ENCODE results near the gene SUCO.

The SUCO gene

DNA sequence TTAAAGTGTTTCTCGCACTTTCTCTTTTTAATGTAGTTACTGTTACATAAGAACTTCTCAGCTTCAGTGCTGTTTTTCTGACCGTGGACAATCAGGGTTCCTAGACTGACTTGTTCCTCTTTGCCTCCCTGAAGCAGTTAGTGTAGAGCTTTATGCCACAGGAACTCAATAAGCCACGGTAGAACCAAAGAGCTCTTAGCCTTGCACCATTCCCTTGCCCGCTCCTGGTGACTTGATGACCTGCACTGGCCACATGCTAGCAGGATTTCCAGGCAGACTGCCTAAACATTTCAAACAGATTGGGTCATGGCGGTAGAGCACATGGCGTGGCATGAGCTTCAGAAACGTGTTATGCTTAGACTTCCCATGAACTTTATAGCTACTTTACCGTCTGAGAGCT lies 107.2 kb downstream of the SUCO start:
- DNase-seq (ENCODE audit: low spot score) (no peak), FAIRE-seq (no peak)

DNA sequence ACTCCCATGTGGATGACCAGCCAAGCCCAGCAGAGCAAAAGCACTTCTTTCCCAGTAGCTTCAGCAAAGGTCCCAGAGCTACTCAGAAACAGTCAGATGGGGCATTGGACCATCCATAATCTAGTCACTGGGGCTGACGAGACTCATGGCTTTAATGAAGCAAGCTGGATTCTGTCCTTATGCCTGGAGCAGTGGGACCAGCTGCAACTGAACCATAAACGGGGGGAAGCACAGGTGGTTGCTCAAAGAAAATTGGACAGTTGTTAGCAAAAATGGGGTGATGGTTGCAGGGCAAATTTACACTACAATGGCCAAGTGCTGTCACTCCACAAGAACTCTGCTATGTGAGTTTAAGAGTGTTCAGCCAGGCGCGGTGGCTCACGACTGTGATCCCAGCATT lies 108.5 kb downstream of the SUCO start:
- DNase-seq (ENCODE audit: low spot score): no peak
- FAIRE-seq: no peak

DNA sequence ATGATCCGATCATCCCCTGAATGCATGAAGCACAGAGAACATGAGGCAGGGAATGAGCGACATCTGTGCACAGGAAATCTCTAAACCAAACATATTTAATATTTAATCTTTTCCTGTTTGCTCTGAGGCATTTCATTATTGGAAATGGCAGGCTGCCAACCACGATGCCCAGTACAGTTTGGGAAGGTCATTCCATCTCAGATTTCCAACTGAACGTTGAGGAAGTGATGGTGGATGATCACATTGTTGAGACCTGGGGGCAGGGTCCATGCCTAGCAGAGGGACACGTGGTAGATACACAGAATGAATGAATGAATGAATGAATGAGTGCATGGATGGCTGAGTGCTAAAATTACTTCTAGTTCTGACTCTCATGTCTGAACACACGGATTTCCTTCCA lies 110.0 kb downstream of the SUCO start:
- DNase-seq (ENCODE audit: low spot score) (no peak), FAIRE-seq (no peak)

DNA sequence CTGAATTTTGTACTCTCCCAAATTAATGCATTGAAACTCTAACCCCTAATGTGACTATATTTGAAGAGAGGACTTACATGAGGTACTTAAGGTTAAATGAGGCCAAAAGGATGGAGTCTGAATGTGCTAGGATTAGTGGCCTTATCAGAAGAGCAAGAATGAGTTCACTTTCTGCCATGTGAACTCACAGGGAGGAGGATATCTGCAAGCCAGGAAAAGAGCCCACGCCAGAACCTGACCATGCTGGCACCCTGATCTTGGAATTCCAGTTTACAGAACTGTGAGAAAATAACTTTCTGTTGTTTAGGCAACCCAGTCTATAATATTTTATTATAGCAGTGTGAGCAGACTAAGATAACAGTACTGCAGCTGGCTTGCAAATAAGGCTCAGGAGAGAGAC lies 113.7 kb downstream of the SUCO start:
- DNase-seq (ENCODE audit: low spot score): no peak
- FAIRE-seq: no peak

DNA sequence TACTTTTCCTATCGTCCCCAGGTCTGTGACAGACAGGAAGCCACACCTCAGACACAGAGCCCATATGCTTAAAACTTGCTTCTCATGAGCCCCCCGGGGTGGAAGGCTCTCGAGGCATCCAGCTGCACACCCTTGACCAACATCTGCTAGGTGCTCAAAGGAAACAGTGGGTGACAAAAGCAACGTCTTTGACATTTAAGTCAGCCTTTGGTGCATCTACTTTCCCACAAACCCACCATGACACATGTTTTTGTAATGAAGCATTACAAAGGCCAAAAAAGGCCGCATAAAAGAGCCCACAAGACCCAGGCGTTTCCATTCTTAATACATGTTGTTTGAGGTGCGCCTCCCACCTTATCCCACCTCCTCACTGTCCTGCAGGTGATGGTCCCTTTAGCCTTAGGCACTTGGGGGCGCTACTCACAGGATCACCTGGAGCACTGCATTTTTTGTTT lies 114.2 kb downstream of the SUCO start:
- DNase-seq (ENCODE audit: low spot score): no peak
- no peak for FAIRE-seq

DNA sequence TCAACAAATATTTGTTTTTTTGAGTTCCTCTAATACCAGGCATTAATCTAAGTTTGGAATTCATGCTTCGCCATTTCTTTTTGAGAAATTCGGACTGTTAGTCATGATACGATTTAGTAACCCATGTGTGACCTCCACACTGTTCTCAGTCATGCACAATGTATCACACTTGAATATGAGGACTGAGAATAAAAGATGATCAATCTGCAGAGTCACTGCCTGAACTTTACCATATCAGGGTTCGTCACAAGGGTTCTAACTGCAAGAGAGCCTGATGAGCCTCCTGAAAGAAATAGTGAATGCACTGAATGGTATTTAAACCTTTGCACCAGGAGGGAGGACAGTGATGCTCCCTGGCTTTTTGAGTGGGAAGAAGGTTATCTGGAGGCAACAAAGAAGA lies 115.0 kb downstream of the SUCO start:
- FAIRE-seq: no peak

DNA sequence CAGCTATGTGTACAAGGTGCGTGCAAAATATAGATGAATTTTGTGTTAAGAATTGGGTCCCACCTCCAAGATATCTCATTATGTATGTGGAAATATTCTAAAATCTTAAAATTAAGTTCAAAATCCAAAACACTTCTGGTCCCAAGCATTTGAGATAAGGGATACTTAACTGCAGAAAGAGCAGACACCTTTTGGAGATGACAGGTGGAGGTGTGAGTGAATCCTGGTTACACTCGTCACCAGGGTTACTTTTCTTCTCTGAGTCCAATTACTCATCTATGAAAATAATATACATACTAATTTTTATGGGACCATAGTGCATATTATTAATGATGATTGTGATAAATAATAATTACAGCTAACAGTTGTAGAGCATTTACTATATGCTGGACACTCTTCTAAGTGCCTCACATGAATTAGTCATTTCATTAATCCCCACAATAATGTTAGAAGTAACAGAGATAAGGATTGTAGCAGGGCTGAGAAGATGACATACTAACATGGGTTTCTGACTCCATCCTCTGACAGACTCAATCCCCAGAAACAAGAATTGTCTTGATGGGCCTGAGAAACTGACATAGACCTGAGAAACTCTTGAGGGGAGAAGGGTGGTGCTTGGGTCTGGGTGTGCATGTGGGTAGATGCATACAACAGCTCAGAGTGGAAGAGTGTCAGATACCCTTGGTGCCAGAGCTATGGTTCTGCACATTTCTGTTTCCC lies 117.7 kb downstream of the SUCO start:
- FAIRE-seq: no peak

More for the DNA sequence above, 115.0 kb downstream of the SUCO start:
- no peak for DNase-seq (ENCODE audit: low spot score)

DNA sequence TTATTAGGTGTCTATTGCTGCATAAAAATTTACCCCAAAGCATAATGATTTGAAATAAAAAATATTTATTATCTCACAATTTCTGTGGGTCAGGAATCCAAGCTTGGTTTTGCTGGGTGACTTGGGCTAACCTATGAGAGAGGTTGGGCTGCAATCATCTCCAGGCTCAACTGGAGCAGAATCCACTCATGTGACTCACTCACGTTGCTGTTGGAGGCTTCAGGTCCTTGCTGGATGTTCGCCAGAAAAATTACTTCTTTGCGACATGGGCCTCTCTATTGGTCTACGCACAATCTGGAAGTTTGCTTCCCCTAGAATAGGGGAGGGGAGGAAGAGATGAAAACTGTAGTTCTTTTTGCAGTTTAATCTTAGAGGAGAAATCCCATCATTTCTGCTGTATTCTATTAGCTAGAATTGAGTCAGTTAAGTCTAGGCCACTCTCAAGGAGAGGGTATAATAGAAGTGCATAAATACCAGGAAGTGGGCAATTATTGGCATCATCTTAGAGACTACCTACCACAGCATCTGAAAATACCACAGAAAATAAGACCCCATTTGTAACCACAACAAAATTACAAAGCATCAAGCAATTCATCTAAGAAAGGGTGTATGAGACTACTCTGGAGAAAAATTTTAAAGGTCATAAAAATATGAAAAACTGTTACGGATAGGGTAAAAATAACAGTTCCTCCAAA lies 120.2 kb downstream of the SUCO start:
- no peak for FAIRE-seq
- DNase-seq (ENCODE audit: low spot score): peak; percentile 53

More for the DNA sequence above, 117.7 kb downstream of the SUCO start:
- DNase-seq (ENCODE audit: low spot score): no peak

DNA sequence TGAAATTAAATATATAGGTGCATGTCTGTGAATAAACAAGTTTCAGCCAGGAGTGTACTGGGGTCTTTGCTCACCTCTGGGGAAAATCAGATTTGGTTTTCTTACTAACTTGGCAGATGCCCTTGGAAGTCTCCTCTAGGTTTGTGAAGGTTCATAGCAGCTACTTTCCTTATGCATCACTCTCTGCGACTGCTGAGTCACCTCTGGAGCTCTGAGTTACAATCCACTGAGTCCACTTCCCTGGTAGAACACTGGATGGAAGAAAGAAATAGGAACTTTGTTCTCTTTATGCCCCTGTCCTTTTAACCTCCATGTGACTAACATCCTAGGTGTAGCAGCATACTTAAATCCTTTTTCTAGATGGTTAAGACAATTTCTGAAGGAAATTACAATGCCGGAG lies 121.6 kb downstream of the SUCO start:
- DNase-seq (ENCODE audit: low spot score): peak; percentile 63
- FAIRE-seq: no peak

DNA sequence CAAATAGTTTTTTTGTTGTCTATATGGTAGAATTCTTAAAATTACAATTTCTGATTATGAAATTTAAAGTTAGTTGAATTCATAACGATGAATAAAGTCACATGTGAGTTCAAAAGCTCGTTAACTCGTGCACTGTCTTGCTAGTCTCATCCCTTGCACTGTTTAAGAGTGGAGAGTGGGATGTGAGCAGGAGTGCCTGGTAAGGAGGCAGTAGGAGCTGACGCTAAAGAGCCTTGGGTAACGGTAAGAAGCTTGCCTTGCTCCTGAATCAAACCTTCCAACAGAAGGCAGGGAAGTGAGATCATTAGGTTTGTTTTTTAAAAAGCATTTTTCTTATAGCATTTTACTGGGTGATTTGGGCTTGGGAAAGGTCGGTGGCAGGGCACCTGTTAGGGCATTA lies 123.6 kb downstream of the SUCO start:
- DNase-seq (ENCODE audit: low spot score): no peak
- FAIRE-seq: no peak

DNA sequence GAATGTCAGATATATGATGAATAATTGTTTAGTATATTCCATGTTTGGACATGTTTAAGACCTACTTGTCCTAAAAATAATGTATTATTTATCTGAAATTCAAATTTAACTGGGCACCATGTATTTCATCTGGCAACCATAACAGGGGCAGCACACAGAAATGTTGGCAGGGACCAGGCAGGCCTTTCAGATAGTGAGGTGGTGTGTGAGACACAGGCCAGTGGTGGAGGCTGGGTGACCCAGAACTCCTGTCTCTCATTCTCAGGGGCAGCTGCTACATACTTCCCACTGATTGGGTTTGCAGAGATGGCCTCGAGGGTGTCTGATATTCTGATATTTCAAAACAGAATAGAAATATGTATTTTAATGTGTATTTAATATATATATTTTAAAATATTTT lies 124.6 kb downstream of the SUCO start:
- no peak for DNase-seq (ENCODE audit: low spot score)
- FAIRE-seq: no peak

DNA sequence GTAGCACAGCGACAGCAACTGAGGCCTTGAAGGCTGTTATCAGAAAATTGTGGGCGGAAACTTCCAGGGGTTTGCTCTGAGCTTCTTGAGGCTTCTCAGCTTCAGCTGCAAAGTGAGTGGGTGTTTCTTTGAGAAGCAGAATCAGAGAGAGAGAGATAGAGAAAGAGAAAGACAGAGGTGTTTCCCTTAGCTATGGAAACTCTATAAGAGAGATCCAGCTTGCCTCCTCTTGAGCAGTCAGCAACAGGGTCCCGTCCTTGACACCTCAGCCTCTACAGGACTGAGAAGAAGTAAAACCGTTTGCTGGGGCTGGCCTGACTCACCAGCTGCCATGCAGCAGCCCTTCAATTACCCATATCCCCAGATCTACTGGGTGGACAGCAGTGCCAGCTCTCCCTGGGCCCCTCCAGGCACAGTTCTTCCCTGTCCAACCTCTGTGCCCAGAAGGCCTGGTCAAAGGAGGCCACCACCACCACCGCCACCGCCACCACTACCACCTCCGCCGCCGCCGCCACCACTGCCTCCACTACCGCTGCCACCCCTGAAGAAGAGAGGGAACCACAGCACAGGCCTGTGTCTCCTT lies 126.0 kb downstream of the SUCO start, which contains the start of gene FASLG:
Gene FASLG, plus strand, starts transcription at position 233 of the 583 bp plus-strand sequence. Its CDS starts 99 bp downstream, at position 332.
- no peak for DNase-seq (ENCODE audit: low spot score)
- FAIRE-seq: no peak

DNA sequence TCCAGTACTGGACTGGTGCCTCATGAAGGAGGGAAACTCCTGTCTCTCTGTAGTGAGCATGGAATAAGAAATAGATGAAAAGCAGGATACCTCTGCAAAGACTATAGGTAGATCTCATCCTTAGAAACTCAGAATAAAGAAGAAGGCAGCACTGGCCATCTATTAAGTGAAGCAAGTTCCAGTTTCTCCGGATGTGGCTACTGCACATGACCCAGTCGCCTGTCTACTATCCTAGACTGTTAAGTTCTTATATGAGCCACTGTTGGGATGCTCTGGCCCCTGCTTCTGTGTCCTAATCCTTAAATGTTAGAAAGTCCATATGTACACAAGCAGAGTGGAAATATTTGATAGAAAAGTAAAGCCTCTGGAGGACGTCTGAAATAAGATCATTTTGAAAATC lies 128.2 kb downstream of the SUCO start:
- FAIRE-seq: no peak

More for the DNA sequence above, 128.2 kb downstream of the SUCO start:
- no peak for DNase-seq (ENCODE audit: low spot score)

Measured in urothelium cell line (cell line).